Measurements from ENCODE around the gene GPBP1L1. TPM values are rescaled to one million over a fixed set of nuclear protein-coding genes. Genes with fewer than 3 reads are reported as not detected.
"Not testable (repeated sequence)": the region's sequence is repeated elsewhere in the genome, so short reads cannot be mapped to it uniquely, and the experiment has no call there.

Gene GPBP1L1
- total RNA-seq, 1 experiment from 2014 or later: 108 TPM

DNA sequence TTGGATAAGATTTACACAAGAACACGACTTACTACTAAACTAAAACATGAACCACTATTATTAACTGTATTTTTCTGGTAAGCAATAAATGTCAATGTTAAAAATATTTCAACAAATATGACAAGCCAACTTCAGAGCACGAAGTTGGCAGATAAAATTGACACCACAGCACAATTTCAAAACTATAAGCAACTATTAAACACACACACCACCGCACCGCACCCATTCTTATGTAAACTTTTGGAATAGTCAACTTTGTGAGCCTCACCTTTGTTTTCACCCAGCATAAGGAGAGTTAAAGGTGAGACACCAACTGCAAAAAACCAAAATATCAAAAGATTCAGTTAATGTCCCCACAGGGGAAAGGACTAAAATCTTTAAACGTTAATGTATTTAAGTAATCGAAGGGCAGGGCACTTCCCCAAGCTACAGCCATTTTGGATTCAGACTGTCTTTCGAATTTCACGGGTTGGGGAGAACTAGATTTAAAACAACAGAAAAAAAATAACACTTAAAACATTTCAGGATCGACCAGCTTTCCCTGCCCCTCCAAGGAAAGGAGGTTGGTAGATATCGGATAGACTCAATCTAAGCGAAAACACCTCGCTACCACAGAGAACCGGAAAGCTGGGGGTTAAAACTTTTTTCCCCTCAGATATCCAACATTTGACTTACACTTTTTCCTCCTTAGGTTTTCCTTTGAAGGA, 872 bp downstream of the GPBP1L1 start:
- DNase-seq (ENCODE audit: low spot score): no peak
- in situ Hi-C loops (cut with HindIII; ENCODE audit: low sequenced_read_pairs): no loop called here

DNA sequence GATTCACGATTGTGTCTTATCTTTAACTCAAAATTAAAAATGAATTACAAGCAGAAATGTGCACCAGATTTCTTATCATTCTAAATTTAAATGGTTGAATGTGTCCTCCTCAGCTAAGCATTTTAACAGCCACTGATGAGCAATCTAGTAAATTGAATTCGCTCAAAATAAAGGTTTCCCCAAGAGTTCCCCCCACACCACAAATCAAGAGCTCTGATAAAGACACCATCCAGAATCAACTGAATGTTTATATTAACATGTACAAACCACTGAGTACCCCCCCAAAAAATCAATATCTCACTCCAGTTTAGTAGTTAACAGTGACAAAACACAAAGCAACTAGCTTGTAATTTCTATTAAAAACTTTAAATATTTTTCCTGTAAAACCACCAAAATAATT, 1.9 kb downstream of the GPBP1L1 start:
- DNase-seq (ENCODE audit: low spot score): no peak
- in situ Hi-C loops (cut with HindIII; ENCODE audit: low sequenced_read_pairs): no loop called here

DNA sequence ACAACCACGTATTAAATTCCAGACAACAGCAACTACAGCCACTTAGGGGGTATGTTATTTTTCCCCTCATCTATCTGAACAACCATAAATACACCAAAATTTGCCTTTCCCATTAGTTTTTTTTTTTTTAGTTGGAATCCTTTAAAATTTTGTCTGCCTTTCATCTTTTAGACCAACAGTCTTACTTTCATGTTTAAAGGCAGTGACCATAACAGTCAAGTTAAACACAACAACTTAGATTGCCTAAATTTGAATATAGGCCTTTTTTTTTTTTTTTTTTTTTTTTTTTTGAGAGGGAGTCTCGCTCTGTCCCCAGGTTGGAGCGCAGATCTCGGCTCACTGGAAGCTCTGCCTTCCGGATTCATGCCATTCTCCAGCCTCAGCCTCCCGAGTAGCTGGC, 3.4 kb downstream of the GPBP1L1 start:
- in situ Hi-C loops (cut with HindIII; ENCODE audit: low sequenced_read_pairs): no loop called here

DNA sequence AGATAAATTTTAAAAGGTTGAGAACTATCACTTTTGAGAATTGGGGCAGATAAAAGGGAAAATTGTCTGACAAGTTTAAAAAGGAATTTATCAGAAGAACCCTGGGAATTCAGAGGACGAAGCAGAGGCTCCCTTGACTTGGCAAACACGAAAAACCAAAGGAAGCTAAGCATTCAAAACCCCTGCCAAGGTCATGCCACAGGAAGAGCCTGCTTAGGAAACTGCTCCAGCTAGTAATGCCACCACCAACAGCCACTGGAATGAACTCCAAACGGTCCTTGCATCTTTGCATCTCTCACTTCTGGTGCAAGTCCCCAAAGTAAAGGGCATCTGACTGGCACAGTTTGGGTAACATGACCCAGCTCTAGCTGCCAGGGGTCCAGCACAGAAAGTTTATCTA, 7.2 kb downstream of the GPBP1L1 start:
- in situ Hi-C loops (cut with HindIII; ENCODE audit: low sequenced_read_pairs): no loop called here
- DNase-seq (ENCODE audit: low spot score): peak; percentile 10

More for the DNA sequence above, 3.4 kb downstream of the GPBP1L1 start:
- no peak for DNase-seq (ENCODE audit: low spot score)

DNA sequence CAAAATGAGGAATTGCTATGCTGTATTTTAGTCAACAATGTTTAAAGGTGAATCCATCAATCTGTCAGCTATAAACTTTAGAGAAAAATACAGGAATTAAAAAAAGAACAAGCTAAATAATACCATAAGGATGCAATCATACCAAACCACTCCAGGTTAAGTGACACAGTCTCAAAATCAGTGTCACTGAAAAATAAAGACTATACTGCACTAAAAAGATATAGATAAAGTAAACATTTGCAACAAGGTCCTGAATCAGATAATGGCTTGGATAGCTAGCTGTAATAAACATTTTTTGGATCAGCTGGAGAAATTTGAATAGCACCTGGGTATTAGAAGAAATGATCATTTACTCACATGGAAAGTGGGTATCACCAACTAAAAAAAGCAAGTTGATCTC, 7.8 kb downstream of the GPBP1L1 start:
- no peak for DNase-seq (ENCODE audit: low spot score)
- in situ Hi-C loops (cut with HindIII; ENCODE audit: low sequenced_read_pairs): no loop called here

DNA sequence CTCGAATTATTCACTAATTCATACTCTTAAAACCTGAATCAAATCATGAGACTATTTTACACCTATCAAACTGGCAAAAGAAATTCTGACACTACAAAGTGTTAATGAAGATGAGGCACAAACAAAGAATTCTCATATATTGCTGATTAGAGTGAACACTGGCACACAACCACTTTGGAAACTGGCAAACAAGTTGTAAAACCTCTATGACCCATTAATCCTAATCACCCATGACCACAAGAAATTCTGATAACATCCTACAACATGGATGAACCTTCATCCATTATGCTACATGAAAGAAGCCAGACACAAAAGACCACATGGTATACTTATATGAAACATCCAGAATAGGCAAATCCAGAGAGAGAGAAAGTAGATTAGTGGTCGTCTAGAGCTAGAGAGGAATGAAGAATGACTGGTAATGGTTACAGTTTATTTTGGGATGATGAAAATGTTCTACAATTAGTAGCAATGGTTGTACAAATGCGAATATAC, 8.5 kb downstream of the GPBP1L1 start:
- no peak for DNase-seq (ENCODE audit: low spot score)
- in situ Hi-C loops (cut with HindIII; ENCODE audit: low sequenced_read_pairs): no loop called here

DNA sequence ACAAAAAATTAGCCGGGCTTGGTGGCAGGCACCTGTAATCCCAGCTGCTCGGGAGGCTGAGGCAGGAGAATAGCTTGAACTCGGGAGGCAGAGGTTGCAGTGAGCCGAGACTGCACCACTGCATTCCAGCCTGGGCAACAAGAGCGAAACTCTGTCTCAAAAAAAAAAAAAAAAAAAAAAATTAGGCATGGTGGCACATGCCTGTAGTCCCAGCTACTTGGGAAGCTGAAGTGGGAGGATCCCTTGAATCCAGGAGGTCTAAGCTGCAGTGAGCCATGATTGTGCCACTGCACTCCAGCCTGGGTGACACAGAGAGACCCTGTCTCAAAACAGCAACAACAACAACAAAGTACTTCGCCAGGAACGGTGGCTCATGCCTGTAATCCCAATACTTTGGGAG, 9.8 kb downstream of the GPBP1L1 start:
- in situ Hi-C loops (cut with HindIII; ENCODE audit: low sequenced_read_pairs); DNase-seq (ENCODE audit: low spot score): not testable (repeated sequence)

DNA sequence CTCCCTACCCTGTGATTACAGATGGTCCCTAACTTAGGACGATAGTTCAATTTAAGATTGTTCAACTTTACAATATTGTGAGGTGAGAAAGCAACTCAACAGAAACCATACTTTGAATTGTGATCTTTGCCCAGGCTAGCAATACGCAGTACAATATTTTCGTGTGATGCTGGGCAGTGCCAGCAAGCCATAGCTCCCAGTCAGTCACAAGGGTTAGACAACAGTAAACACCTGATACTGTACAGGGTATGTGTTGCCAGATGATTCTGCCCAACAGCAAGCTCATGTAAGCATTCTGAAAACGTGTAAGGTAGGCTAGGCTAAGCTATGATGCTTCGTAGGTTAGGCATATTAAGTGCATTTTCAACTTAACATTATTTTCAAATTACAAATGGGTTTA, 11.9 kb downstream of the GPBP1L1 start:
- in situ Hi-C loops (cut with HindIII; ENCODE audit: low sequenced_read_pairs): no loop called here
- DNase-seq (ENCODE audit: low spot score): no peak

DNA sequence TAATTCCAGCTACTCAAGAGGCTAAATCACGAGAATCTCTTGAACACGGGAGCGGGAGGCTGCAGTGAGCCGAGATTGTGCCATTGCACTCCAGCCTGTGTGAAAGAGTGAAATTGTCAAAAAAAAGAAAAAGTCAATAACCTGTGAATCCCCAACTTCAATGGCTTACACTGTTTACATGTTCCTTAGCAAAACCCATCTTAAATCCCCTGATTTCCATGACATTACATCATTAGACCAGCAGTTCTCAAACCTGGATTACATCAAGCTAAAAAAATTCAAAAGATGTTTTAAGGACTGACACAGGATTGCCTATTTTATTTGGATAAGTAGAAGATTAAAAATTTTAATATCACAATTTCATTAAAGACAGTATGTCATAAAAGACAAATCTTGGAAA, 12.4 kb downstream of the GPBP1L1 start:
- in situ Hi-C loops (cut with HindIII; ENCODE audit: low sequenced_read_pairs): no loop called here
- no peak for DNase-seq (ENCODE audit: low spot score)

DNA sequence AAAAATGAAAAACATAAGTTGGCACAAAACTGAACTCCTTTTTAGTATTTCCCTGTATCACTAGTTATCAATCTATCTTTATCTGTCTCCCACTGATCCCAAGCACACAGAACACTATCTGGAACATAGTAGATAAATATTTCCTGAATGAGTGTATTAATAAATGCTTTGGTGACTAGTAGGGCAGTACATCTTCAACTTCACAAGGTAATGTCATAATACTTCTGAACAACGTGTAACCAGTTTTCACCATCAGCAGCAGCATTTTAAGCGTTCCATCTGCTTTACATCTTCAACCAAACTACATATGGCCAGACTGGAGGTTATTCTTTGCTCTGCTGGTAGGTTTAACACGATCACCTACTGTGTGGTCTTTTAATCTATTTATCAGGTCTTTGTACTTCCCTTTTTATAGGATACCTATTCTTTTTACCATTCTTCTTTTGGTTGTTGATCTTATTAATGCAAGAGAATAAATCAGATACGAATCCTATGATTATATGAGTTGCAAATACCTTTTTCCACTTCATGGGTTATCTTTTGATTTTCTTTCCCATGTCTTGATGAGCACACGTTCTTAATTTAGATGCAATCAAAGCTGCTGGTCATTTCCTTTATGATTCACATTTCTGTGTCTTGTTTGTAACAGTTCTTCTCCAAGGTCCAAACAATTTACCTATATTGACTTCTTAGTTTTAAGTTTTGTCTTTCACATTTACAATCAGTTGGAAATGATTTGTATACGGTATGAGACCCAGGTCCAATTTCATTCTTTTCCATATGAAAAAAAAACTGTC, 16.3 kb downstream of the GPBP1L1 start:
- in situ Hi-C loops (cut with HindIII; ENCODE audit: low sequenced_read_pairs): no loop called here
- no peak for DNase-seq (ENCODE audit: low spot score)

DNA sequence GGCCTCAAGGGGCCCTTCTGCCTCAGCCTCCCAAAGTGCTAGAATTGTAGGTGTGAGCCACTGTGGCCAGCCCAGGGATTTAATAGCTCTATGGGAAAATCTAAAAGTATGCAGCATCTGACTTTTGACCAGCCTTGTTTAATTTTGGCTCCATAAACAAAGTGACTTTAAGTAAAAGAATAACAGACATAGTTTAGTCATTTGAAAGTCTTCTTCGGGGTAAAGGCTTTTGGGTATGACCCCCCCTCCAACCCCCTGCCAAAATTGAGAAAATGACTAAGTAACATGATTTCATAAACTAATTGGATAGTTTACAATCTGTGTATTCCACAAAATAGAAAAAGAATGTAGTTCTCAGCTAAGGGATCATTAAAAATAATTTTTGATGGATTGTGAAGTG, 17.0 kb downstream of the GPBP1L1 start:
- in situ Hi-C loops (cut with HindIII; ENCODE audit: low sequenced_read_pairs): no loop called here
- DNase-seq (ENCODE audit: low spot score): no peak

DNA sequence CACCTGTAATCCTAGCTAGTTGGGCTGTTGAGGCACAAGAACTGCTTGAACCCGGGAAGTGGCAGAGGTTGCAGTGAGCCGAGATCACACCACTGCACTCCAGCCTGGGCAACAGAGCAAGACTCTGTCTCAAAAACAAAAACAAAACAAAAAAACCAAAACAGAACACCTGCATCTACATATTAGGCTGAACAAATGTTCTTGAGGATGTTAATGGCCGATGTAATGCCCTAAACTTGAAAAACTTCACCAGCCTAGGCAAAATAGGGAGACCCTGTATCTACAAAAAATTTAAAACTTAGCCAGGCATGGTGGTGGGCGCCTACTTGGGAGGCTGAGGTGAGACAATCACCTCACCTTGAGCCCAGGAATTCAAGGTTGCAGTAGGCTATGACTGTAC, 17.8 kb downstream of the GPBP1L1 start:
- DNase-seq (ENCODE audit: low spot score): no peak
- in situ Hi-C loops (cut with HindIII; ENCODE audit: low sequenced_read_pairs): no loop called here

DNA sequence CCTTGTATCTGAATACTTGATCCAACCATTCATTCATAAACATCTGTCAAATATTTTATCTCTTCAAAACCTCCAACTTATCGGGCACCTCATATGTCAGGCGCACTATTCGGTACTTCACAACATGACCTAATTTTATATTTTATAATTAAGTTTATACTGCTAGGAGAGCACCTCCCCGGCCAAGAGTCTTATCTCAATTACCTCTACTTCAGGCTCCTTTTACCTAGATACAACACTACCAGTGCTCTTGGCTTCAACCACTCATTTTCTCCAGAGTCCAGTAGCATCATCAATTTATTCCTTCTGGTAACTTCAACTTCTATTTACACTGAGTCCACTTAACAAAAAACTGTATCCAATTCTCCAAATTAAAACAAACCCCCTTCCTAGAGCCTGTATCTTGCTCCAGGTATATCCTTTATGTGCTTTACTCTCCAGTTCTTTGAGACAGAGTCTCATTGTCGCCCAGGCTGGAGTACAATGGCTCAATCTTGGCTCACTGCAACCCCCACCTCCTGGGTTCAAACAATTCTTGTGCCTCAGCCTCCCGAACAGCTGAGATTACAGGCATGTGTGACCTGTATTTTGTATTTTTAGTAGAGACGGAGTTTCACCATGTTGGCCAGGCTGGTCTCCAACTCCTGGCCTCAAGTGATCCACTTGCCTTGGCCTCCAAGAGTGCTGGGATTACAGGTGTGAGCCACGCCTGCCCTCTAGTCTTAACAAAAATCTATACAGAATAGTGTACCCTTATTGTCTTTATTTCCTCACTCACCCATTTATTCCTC, 18.8 kb downstream of the GPBP1L1 start:
- in situ Hi-C loops (cut with HindIII; ENCODE audit: low sequenced_read_pairs): no loop called here
- DNase-seq (ENCODE audit: low spot score): no peak

DNA sequence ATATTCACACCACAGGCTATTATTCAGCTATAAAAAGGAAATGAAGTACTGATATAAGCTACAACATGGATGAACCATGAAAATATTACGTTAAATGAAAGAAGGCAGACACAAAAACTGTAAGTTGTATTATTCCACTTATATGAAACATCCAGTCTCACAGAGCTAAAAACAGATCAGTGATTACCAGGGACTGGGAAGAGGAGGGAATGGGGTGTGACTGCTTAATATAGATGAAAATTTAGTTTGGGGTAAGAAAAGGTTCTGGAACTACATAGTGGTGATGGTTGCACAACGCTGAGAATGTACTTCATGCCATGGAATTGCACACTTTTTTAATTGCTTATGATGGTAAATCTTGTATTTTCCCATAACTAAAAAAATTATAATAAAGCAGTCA, 19.5 kb downstream of the GPBP1L1 start:
- in situ Hi-C loops (cut with HindIII; ENCODE audit: low sequenced_read_pairs): no loop called here

DNA sequence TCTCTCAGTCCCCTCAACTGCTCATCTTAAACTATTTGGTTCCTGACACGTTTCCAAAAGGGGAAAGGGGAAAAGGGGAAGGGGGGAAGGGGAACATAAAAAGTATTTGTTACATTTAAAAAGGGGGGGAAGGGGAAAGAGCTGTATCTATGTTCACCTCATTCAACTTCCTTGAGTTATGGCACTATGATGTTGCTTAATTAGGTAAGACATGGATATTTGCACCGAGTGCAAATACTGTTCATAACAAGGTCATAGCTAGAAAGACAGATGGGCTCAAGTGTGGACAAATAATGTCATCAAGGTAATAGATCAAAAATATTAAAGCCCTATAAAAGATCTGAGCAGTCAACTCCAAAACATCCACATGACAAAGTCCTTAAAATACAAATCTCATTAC, 26.0 kb downstream of the GPBP1L1 start:
- no peak for DNase-seq (ENCODE audit: low spot score)
- in situ Hi-C loops (cut with HindIII; ENCODE audit: low sequenced_read_pairs): no loop called here

More for the DNA sequence above, 19.5 kb downstream of the GPBP1L1 start:
- DNase-seq (ENCODE audit: low spot score): no peak

DNA sequence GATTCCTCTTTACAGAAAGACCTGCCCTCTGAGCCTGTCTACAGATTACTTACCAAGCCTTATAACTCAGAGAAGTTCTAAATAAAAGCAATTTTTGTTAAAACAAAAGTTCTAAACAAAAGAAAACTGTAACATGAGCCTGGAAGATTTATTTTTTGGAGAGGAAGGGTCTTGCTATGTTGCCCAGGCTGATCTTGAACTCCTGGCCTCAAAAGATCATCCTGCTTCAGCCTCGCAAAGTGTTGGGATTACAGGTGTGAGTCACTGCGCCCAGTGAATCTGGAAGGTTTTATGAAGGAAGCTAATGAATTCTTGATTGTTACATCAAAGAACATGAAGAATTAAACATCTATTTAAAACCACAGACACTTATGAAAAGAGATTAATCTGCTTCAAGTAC, 27.1 kb downstream of the GPBP1L1 start:
- DNase-seq (ENCODE audit: low spot score): no peak
- in situ Hi-C loops (cut with HindIII; ENCODE audit: low sequenced_read_pairs): no loop called here

DNA sequence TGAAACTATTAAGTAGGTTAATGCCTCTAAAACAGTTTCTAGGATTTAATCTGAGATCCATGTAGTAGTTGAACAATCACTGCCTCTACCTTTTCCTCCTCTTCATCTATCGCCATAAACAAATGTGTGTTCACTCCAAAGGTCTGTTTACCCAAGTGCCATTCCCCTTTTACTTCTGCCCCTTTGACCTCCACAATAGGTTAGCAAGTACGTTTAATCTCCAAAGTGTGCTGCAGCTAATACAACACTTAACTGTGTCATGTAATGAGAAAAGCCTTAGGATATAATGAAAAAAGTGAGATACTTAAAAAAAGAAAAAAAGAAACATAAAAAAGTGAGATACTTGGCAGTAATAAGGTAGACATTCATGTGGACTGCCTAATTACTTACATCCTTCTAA, 28.2 kb downstream of the GPBP1L1 start:
- no peak for DNase-seq (ENCODE audit: low spot score)
- in situ Hi-C loops (cut with HindIII; ENCODE audit: low sequenced_read_pairs): no loop called here

DNA sequence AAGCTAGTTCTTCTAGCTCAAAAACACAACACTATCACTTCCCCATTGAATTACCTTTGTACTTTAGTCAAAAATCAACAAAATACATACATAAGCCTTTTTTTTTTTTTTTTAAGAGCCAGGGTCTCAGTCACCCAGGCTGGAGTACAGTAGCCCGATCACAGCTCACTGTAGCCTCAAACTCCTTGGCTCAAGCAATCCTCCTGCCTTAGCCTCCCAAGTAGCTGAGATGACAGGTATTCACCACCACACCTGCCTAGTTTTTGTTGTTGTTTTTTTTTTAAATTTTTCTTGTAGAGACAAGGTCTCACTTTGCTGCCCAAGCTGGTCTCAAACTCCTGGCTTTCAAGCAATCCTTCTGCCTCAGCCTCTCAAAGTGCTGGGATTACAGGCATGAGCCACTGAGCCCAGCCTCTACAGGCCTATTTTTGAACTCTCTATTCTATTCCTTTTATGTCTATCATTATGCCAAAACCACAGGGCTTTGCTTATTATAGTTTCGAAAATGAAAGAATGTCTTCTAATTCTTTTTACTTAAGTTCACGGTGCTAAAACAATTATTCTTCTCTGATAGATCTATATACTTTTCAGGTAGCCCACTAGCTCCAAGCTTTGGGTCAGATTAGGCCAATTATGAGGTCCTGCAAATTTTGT, 29.6 kb downstream of the GPBP1L1 start:
- in situ Hi-C loops (cut with HindIII; ENCODE audit: low sequenced_read_pairs): no loop called here
- no peak for DNase-seq (ENCODE audit: low spot score)

DNA sequence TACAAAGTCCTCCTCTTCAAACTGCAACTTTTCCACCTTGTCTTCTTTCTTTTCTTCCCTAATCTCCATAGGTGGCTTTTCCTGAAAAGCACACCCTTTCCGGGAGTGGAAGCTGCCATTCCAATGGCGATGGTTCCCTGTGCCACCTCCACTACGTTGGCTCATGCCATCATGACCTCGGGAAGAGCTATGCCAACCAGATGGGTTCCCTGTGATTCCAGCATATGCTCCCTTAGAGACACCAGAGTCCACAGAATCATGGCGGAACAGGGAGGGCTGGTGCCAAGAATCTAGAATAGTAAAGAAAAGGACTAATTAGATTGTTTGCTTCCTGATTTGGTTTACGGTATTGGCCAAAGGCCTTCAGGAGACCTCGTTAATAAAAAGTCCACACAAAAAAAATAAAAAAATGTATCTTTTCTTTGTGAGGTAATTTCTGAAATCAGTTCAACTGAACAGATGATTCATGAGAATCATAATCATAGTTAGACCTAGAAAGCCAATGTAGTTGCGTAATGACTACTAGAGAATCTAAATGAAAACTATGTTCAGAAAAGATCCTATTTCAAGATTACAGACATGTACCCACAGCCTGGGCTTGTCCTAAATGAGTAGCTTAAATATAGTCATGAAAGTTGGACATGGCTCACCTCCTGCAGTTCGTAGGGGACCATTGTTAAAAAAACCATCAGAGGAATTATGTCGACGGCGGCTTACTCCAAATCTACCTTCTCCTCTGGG, 31.6 kb downstream of the GPBP1L1 start:
- in situ Hi-C loops (cut with HindIII; ENCODE audit: low sequenced_read_pairs): no loop called here
- peak; percentile 72 for DNase-seq (ENCODE audit: low spot score)

Measured in G401 (cell line).